HG02981 (cell line): Measurements from ENCODE around the gene GLB1L2.
A peak's percentile ranks its signal among the peaks of the same experiment; 100 is the strongest.
"Not testable (repeated sequence)": the region's sequence is repeated elsewhere in the genome, so short reads cannot be mapped to it uniquely, and the experiment has no call there.

Experiments
- ATAC-seq: cut with Tn5 transposase; IDR thresholded peaks from one replicate; pipeline ENCODE4 v1.9.1; 2021; ENCODE audit warnings: mild to moderate bottlenecking, moderate library complexity; ENCODE audit not compliant: unreplicated experiment

GLB1L2 gene

GRCh38 chr11:134321373-134321772 lies 10.4 kb upstream of the GLB1L2 start:
- not testable (repeated sequence) for ATAC-seq

DNA sequence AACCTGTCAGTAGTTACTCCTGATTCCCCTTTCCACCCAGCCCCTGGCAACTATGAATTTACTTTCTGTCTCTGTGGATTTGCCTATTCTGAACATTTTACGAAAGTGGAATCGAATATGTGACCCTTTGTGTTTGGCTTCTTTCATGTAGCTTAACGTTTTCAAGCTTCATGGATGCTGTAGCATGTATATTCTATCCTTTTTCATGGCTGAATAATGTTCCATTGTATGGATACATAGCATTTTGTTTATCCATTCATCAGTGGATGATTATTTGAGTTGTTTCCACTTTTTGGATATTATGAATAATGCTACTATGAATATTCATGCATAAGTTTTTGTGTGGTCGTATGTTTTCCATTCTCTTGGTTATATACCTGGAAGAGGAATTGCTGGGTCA lies 9.2 kb upstream of the GLB1L2 start:
- ATAC-seq, result no peak

DNA sequence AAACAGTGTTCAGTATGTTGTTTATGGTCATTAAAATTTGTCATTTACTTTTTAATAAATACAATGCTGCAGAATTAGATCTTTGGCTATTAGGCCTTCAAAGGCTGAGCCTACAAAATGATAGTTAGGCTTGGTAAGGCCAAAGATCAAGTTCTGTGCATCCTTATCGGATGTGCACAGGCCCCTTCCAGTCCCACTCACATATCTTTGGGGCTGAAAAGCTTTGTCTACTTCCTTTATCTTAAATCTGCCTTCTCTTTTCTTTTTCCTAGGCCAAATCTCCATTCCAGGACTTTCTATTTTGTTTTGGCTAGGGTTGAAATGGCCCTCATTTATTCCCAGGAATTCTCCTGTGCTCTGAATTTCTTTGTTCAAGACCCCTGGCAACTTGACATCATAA lies 3.4 kb upstream of the GLB1L2 start:
- no peak for ATAC-seq

GRCh38 chr11:134330611-134331353 lies 1.0 kb upstream of the GLB1L2 start:
- ATAC-seq, result no peak

DNA sequence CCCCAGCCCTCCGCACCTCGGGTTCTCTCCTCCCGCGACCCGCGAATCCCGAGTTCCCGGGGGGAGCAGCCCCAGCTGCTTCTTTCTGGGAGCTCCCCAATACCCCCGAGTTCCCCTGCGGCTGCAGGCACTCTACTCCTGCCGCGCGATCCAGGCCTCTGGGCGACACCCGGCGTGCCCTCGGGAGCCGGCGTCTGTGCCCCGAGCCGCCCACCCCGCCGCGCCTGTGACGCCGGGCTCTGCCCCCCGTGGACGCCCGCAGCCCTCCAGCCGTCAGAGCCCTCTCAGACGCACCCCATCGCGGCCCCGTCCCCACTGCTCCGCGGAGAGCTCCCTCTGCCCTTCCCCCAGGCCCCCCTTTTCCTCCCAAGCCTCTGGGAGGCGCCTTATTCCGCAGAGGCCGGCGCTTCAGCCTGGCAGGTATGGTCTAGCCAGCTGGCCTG lies 422 bp downstream of the GLB1L2 start:
- peak; percentile 21 for ATAC-seq

GRCh38 chr11:134332782-134333181 lies 994 bp downstream of the GLB1L2 start:
- no peak for ATAC-seq

GRCh38 chr11:134333312-134333711 lies 1.5 kb downstream of the GLB1L2 start:
- ATAC-seq, result no peak

- no peak for ATAC-seq
Measured at GRCh38 chr11:134333946-134334345, 2.2 kb downstream of the GLB1L2 start.

DNA sequence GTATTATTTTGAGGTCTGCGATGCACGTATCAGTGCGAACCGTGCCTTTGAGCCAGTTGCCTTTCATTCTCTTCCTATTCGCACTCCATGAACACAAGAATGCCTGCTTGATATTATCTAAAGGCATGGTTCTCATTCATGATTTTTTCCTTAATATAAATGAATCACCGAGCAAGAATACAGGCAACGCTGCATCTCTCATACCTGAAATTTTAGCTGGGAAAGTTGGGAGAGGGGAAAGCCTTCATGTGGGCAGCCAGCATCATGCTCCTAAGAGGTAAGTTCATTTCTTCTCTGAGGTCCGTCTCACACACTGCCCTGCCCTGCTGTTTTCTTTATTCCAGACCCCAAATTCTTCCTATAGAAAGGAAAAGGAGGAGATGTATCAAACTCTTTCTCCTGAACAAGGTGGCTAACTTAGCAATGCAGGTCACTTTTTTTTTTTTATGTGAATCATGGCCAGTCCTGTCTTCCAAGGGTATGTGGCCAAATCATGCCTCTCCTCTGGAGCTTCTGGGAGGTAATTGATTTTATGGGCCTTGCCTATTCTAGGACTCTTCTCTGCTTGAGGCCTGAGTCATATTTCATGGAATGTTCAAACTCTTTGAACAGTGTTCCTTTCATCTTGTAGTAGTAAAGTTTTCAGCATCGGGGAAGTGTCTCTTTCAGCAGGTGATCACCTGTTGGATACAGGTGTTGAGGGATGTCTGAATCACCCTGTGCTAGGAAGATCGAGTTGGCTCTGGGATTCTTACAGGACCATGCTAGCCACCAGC lies 3.2 kb downstream of the GLB1L2 start:
- ATAC-seq, result no peak

- no peak for ATAC-seq
Measured at GRCh38 chr11:134337051-134337450, 5.3 kb downstream of the GLB1L2 start.

DNA sequence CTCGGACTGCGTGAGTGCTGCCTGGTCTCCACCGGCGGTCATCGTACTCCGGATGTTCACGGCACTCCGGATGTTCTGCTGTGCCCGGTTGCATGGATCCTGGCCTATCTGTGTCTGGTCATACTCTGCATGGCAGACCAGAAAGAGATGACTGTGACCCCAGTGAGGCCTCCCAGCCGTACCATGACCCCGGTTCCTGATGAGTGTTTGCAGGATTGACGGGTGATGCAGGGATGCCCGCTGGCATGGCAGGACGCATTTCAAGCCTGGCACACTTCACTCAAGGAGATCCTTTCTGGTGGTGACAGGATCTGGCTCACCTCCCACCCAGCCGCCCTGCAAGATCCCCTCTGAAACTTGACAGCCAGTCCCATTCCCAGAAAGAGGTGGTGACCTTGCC lies 6.3 kb downstream of the GLB1L2 start:
- ATAC-seq, result no peak

GRCh38 chr11:134338654-134339053 lies 6.9 kb downstream of the GLB1L2 start:
- ATAC-seq, result no peak

GRCh38 chr11:134339756-134340155 lies 8.0 kb downstream of the GLB1L2 start:
- no peak for ATAC-seq

DNA sequence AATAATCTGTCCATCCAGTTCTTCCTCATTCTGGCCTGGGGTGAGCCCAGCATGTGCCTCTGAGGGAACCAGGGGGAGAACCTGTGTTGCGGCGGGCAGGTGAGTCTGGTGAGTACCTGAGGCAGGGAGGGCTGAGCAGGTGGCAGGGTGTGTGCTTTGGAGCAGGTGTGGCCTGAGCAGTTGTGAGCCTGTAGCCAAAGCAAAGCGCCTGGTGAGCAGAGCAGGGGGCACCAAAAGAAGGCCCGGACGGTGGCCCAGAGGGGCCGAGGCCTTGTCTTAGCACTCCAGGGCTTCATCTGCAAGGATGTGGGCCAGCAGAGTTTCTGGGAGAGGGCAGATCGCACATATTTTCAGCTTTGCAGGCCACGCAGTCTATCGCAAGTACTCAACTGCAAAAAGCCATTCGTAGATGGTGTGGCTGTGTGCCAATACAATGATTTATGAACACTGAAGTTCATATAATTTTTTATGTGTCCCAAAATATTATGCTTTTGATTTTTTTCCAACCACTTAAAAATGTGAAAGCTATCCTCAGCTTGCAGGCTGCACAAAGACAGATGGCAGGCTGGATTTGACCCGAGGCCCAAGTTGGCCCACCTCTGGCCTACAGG lies 8.7 kb downstream of the GLB1L2 start:
- no peak for ATAC-seq

GRCh38 chr11:134341805-134342571 lies 10.2 kb downstream of the GLB1L2 start:
- ATAC-seq, result no peak

GRCh38 chr11:134342572-134343340 lies 11.0 kb downstream of the GLB1L2 start:
- no peak for ATAC-seq

GRCh38 chr11:134343646-134344045 lies 11.9 kb downstream of the GLB1L2 start:
- no peak for ATAC-seq

- ATAC-seq, result not testable (repeated sequence)
Measured at GRCh38 chr11:134344497-134345236, 12.9 kb downstream of the GLB1L2 start.

DNA sequence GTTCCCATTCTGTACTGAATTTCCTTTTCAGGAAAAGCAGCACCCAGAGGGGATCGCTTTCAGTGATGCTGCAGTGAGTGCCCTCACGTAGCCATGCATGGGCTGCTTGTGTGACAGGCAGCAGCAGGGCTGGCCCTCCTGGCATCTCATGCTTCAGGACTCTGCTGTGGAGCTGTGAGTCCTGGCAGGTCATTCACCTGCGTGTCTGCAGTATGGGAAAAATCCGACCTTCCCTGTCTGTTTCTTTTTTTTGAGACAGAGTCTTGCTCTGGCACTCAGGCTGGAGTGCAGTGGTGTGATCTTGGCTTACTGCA lies 13.4 kb downstream of the GLB1L2 start:
- no peak for ATAC-seq
